K562 treated with DMSO at 1 percent for 12 hours (cell line): Measurements from ENCODE around the gene CHD3. TPM values are rescaled to one million over a fixed set of nuclear protein-coding genes. Genes with fewer than 3 reads are reported as not detected.

Experiments
- total RNA-seq: library from RNA; unstranded; fragments of 300-600 nt; gene quantifications from 2 replicates; pipeline ENCODE4 v1.2.3, GENCODE V29; 2022; ENCODE audit not compliant: insufficient read depth

CHD3 gene
- 12.4 and 22.4 TPM in 2 replicates for total RNA-seq

GRCh38 chr17:7888184-7888920, at the start of gene CHD3:
CHD3 (plus strand) TSS chr17:7888789; CDS start chr17:7889001, 212 bp downstream.

GRCh38 chr17:7854851-7855659, 33.5 kb upstream of the CHD3 start, which contains the start of gene TMEM88:
TMEM88 (plus strand) TSS chr17:7855066; CDS start chr17:7855075, 9 bp downstream.

DNA sequence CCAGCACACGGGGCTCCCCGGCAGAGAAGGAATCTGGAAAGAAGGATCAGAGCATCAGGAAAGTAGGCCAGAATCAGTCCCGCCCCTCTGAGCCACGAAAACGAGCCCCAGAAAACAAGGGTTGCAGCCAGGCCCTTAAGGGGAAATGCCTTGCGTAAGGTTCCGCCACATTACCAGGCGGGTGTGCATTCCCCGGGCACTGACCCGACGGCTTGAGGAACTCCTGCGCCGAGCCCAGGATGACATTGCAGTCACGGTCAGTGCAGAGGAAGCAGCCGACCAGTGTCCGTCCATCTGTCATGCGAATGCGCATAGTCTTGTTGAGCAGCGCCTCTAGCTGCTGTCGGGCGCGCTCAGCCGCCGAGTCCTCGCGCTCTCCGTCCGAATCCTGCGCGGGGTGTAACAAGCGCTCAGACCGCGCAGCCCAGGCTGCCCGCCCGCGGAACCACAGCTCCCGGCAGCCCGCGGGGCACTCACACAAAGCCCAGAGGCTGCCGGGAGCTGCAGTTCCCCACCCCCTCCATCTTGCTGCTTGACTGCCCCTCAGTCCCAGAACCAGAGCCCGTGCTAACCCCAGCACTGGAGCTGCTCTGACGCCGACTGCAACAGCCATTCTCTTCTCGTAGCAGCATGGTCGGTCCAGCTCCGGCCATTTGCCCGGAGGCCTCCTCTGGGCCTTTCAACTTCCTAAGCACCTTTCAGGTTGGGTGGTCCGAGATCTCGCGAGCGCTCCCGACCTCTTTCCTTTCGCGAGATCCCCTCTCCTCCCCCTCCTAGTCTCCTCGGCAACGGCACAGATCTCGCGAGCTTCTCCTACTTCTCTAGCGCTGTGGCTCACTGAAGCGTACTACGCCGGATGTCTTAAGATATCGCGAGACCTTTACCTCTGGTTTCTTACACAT, 31.5 kb upstream of the CHD3 start, which contains the start of gene NAA38:
Gene NAA38, minus strand, starts transcription at position 749 of the 902 bp plus-strand sequence. Its CDS starts 96 bp downstream, at position 653.

DNA sequence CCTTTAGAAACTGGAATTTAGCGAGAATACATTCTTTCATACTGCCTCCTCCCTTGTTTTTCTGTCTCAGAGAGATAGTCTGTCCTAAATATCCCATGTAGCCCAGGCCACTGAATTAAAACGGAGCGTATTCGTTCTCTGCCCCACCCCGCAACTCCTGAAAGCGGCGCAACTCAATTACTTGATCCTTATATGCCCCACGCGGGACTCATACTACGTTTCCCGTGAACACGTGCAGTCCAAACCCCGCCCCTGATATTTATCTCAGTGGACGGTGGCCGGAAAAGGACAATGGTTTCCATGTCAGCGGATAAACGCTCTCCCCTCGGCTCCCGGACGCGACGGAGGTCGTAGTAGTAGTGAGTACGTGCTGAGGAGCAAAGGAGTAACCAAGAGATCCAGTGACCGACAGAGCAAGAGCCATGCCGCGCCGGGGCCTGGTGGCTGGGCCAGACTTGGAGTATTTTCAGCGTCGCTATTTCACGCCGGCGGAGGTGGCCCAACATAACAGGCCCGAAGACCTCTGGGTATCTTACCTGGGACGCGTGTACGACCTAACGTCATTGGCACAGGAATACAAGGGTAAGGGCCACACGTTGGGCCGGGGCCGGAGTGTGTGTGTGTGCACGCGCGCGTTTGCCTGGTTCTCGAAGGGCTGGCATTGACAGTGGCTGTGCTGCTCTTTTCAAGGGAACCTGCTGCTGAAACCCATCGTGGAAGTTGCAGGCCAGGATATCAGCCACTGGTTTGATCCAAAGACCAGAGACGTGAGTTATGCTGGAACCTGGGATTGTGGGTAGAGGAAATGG, 30.7 kb upstream of the CHD3 start, which contains the start of gene CYB5D1:
Gene CYB5D1, plus strand, starts transcription at position 291 of the 809 bp plus-strand sequence. Its CDS starts 132 bp downstream, at position 423.

GRCh38 chr17:7915611-7916384, 27.2 kb downstream of the CHD3 start, which contains the start of gene RNF227:
RNF227 (minus strand) TSS chr17:7916289; CDS start chr17:7916195, 94 bp downstream.

DNA sequence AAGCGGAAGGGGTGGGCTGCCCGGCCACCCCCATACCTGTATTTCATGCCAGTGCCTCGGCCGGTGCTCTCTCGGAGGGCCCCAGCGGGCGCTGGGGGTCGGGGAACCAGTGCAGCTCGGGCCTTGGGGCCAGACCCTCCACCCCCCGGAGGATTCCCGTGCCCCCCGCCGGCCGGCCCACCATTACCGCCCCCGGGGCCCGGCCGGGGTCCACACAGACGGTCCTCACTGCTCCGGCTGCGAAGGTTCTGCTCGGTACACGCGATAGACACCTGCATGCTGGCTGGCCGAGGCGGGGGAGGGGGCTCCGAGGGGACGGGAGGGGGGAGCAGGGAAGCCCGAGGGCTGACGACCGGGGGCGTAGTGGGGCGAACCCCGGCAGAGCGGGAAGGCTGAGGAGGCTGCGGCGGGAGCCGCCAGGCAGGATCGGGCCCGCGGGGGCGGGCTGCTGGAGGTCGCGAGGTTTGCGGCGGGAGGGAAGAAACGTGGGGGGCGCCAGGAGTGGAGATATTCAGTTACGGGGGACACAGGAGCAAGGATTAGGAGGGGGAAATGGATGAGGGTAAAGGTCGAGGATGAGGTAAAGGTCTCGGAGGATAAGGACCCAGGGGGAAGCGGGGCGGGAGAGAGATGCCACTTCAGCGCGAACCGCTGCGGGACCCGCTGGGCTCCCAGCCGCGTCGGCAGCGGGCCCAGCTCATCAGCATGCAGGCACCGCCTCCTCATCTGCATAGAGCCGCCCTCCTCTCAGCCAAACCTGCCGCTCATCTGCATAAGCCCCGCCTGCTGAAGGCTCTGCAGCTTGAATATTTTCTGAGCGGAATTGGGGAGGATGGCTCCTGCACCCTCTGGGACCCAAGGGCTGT, 40.8 kb downstream of the CHD3 start, which contains the start of gene KCNAB3:
Gene KCNAB3, minus strand, starts transcription at position 699 of the 866 bp plus-strand sequence. Its CDS starts 421 bp downstream, at position 278.

DNA sequence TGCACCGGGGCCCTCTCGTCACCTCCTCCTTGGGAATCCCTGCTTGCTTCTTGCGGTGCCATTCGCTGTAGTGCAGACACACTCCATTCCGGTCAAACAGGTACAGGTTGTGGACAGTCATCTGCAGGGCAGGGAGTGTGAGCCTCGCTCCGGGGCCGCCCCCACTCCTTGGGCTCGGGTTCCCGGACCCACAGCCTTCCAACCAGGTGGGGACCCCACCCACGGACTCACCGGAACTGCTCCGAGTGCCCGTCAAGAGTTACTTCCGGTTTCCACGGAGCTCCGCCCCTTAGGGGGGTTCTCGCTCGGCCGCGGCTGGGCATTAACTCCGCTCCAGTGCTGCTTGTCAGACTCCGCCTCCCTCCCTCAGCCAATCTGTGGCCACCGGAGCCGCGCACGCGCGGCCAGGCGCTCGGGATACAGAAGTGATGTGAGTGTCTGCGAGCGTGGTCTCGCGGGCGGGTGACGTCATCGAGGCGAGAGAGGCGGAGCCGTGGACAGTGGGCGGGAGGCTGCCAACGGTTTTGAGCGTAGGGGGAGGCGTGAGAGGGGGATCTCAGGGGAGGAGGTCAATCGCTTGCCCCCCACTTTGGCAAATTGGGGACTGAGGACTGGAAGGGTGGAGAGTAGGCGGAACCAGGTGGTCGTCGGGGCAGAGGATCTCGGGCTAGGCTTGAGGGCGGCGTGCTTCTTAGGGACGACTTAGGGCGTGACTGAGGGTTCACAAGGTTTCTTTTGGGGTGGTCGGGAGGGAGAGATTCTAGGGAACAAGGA, 43.3 kb downstream of the CHD3 start, which contains the start of the genes CNTROB and TRAPPC1:
Gene CNTROB, plus strand, starts transcription at position 498 of the 774 bp plus-strand sequence. CDS start 874 bp downstream, outside the sequence.
Gene TRAPPC1, minus strand, starts transcription at position 238 of the 774 bp plus-strand sequence. Its CDS starts 117 bp downstream, at position 121.

Other genes starting within 250 kb of the CHD3 start
- gene ATP1B2, start 237.9 kb upstream of the CHD3 start, total RNA-seq = 1.7 and 4.2 TPM in 2 replicates
- gene TP53, start 201.3 kb upstream of the CHD3 start, total RNA-seq = 5.9 and 6.0 TPM in 2 replicates
- gene WRAP53, start 200.3 kb upstream of the CHD3 start, total RNA-seq = 40.5 and 46.5 TPM in 2 replicates
- gene EFNB3, start 183.6 kb upstream of the CHD3 start, total RNA-seq = not detected in 2 replicates
- not detected in 2 replicates for gene DNAH2, start 171.0 kb upstream of the CHD3 start, total RNA-seq
- 4.7 and 22.0 TPM in 2 replicates for gene KDM6B, start 54.6 kb upstream of the CHD3 start, total RNA-seq
- gene TMEM88, start 33.7 kb upstream of the CHD3 start, total RNA-seq = 2.8 TPM in 1 of 2 replicates, not detected in the other
- gene NAA38, start 31.2 kb upstream of the CHD3 start, total RNA-seq = 49.9 and 82.9 TPM in 2 replicates
- gene CYB5D1, start 30.8 kb upstream of the CHD3 start, total RNA-seq = 0.70 and 2.5 TPM in 2 replicates
- gene RNF227, start 27.5 kb downstream of the CHD3 start, total RNA-seq = 0.31 and 1.5 TPM in 2 replicates
- gene KCNAB3, start 41.1 kb downstream of the CHD3 start, total RNA-seq = 1.4 and 2.1 TPM in 2 replicates
- gene TRAPPC1, start 43.2 kb downstream of the CHD3 start, total RNA-seq = 125 and 136 TPM in 2 replicates
- gene CNTROB, start 43.4 kb downstream of the CHD3 start, total RNA-seq = 21.9 and 37.3 TPM in 2 replicates
- gene GUCY2D, start 113.8 kb downstream of the CHD3 start, total RNA-seq = not detected in 2 replicates
- gene ALOX15B, start 150.3 kb downstream of the CHD3 start, total RNA-seq = not detected in 2 replicates
- not detected in 2 replicates for gene ALOX12B, start 198.9 kb downstream of the CHD3 start, total RNA-seq
- not detected in 2 replicates for gene ALOXE3, start 229.7 kb downstream of the CHD3 start, total RNA-seq
- 1.6 TPM in 1 of 2 replicates, not detected in the other for gene HES7, start 235.3 kb downstream of the CHD3 start, total RNA-seq